Stimulated activated CD4-positive, alpha-beta T cell treated with anti-CD3 and anti-CD28 coated beads, Interleukin-1b, Interleukin-23, amount 100 ng/mL, for 24 hours (primary cell): Measurements from ENCODE around the gene RHOBTB3.
A peak's percentile ranks its signal among the peaks of the same experiment; 100 is the strongest.

Experiments used
- DNase-seq, 4 experiments: peaks; one replicate each; pipeline ENCODE4 v3.0.0-alpha.2; 2020; ENCODE audit warnings: low read depth in 4 of 4, low spot score in 1 of 4

RHOBTB3 gene

GRCh38 chr5:95730011-95730700 lies 980 bp upstream of the RHOBTB3 start:
- DNase-seq = no peak

GRCh38 chr5:95731571-95732554 lies 727 bp downstream of the RHOBTB3 start:
- DNase-seq = peak in 2 of 4 experiments; percentile 11 to 28

GRCh38 chr5:95733107-95733665 lies 2.0 kb downstream of the RHOBTB3 start:
- DNase-seq = no peak

- no peak for DNase-seq
These were observed 3.1 kb downstream of the RHOBTB3 start for GRCh38 chr5:95734187-95734586.

GRCh38 chr5:95734906-95735305 lies 3.8 kb downstream of the RHOBTB3 start:
- no peak for DNase-seq

- DNase-seq = no peak
These were observed 4.3 kb downstream of the RHOBTB3 start for GRCh38 chr5:95735406-95735805.

GRCh38 chr5:95738072-95738471 lies 6.9 kb downstream of the RHOBTB3 start:
- no peak for DNase-seq

GRCh38 chr5:95738834-95739233 lies 7.7 kb downstream of the RHOBTB3 start:
- DNase-seq = no peak

GRCh38 chr5:95739857-95740256 lies 8.7 kb downstream of the RHOBTB3 start:
- DNase-seq = no peak

GRCh38 chr5:95741458-95741857 lies 10.3 kb downstream of the RHOBTB3 start:
- no peak for DNase-seq

- no peak for DNase-seq
These were observed 12.1 kb downstream of the RHOBTB3 start for GRCh38 chr5:95743232-95743631.

- no peak for DNase-seq
These were observed 12.7 kb downstream of the RHOBTB3 start for GRCh38 chr5:95743877-95744276.

- DNase-seq = no peak
These were observed 15.1 kb downstream of the RHOBTB3 start for GRCh38 chr5:95746194-95746593.

- no peak for DNase-seq
These were observed 15.9 kb downstream of the RHOBTB3 start for GRCh38 chr5:95746722-95747679.

- DNase-seq = no peak
These were observed 17.0 kb downstream of the RHOBTB3 start for GRCh38 chr5:95748133-95748532.

GRCh38 chr5:95754545-95754944 lies 23.4 kb downstream of the RHOBTB3 start:
- no peak for DNase-seq

GRCh38 chr5:95759005-95759404 lies 27.9 kb downstream of the RHOBTB3 start:
- no peak for DNase-seq

GRCh38 chr5:95759634-95760033 lies 28.5 kb downstream of the RHOBTB3 start:
- no peak for DNase-seq

GRCh38 chr5:95760273-95761191 lies 29.4 kb downstream of the RHOBTB3 start:
- DNase-seq = no peak
